SKM-1 treated with dmso at 0.1 percent for 144 hours (cell line): ENCODE measurements around the gene RAB3D.
"Not testable (repeated sequence)": the region's sequence is repeated elsewhere in the genome, so short reads cannot be mapped to it uniquely, and the experiment has no call there.

Source experiments
- DNase-seq: peaks from one replicate; lab custom pipeline; 2025; ENCODE audit not compliant: unreplicated experiment; lab: John Stamatoyannopoulos, UW

RAB3D gene, protein sequence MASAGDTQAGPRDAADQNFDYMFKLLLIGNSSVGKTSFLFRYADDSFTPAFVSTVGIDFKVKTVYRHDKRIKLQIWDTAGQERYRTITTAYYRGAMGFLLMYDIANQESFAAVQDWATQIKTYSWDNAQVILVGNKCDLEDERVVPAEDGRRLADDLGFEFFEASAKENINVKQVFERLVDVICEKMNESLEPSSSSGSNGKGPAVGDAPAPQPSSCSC

DNA sequence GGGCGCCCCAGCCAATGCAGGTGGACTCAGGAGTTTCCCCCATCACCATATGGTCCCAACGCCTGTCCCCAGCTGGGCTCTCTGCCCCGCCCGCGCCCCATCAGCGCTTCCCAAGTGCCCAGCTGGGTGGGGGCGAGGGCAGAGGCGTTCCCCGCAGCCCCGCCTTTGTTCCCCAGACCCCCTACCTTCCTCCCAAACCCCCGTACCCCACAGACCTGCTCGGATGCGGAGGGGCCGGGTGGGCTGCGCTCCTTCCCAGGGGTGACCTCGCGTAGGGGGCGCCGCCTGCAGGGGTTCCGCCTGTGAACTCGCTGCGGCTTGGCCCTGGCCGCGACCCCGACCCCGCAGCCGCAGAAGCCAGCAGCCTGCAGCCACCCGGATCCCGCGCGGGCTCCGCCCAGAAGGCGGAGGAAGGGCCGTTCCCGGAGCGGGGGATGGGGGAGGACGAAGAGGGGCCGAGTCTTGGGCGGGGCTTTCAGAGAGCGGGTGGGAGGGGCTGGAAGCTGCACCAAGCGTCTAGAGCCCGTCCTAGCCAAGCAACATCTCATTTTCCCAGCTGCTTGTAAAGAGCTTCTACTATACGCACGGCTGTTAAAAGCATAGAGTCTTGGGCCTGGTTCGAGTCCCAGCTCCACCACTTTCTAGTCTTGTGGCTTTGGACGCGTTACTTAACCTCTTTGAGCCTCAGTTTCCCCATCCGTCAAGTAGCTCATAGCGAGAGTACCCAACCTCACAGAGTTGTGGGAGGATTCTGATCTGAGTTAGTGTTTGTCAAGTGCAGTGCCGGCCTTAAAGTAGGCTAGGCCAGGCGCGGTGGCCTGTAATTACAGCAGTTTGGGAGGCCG is at the start of gene RAB3D:
RAB3D (minus strand) TSS at position 404 of the 845 bp plus-strand sequence. CDS start 2,258 bp downstream, outside the sequence.
- DNase-seq: peak; percentile 43

DNA sequence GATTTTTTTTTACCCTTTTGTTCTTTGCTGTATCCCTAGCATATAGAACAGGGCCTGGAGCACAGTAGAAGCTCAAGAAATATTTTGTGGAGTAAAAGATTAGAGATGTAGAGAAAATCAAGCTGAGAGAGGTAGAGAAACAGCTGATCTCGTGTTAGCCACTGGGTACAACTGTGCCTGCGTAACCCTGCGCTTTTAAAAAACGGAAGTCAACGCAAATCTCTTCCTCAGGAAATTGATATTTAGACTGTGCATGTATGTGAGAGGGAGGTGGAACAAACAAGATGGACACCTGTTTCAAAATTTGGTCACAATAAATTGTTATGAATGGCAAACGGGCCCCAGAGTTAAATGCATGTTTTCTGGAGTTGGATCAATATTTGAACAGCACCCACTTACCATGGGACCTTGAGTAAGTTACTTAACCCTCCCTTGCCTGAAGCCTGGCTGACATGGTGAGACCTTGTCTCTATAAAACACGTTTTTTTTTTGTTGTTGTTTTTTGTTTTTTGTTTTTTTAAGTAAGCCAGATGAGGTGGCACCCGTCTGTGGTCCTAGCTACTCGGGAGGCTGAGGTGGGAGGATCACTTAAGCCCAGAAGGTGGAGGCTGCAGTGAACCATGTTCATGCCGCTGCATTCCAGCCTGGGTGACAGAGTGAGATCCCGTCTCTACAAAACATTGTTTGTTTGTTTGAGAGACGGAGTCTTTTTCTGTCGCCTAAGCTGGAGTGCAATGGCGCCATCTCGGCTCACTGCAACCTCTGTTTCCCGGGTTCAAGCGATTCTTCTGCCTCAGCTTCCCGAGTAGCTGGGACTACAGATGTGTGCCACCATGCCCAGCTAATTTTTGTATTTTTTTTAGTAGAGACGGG is 47.9 kb upstream of the RAB3D start:
- no peak for DNase-seq

DNA sequence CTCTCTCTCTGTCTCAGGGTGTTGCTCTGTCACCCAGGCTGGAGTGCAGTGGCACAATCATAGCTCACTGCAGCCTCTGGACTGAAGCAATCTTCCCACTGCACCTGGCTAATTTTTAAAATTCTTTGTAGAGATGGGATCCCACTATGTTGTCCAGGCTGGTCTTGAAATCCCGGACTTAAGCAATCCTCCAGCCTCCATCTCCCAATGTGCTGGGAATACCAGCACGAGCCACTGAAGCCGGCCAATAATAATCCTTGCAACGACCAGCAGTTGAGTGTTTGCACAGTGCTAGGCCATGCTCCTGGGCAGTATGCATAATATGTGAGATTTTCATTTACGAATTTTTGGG is 45.3 kb upstream of the RAB3D start:
- no peak for DNase-seq

GRCh38 chr19:11383706-11384048 is 44.2 kb upstream of the RAB3D start:
- DNase-seq: no peak

DNA sequence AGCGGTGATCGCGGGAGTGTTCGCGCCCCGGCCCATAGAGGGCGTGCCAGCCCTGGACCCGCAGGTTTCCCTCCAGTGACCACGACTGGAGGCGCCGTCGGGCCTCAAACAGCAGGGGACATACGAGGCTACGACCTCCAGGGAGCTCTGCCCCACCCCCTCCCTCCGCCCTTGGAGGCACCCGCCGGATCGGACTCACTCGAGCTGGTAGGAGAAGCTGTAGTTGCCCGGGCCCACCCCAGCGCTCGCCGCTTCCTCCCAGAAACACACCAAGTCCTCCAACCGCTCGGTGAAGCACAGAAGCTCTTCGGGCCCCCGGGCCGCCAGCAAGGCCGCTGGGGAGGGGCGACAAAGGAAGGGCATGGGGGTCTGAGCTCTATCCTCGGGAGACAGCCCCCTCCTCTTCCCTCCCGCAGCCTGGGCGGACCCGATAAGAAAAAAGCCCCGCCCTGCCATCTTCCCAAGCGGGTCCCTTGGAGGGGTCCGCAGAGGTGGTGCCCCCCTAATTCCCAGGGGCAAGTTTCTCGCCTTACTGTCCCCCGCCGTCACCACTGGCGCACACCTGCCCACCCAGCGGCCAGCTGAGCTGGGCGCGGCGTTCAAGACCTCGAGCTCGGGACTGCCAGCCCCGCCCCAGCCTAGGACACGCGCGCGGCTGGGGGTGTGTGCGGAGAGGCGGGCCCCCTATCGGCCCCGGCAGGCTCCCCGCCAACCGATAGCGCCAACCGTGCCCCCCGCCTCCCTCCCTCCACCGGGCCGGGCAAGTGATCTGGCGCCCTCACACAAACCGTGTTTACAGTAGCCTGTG is 43.6 kb upstream of the RAB3D start:
- no peak for DNase-seq

- peak; percentile 98 for DNase-seq
Measured at GRCh38 chr19:11380653-11381537, 41.4 kb upstream of the RAB3D start.

DNA sequence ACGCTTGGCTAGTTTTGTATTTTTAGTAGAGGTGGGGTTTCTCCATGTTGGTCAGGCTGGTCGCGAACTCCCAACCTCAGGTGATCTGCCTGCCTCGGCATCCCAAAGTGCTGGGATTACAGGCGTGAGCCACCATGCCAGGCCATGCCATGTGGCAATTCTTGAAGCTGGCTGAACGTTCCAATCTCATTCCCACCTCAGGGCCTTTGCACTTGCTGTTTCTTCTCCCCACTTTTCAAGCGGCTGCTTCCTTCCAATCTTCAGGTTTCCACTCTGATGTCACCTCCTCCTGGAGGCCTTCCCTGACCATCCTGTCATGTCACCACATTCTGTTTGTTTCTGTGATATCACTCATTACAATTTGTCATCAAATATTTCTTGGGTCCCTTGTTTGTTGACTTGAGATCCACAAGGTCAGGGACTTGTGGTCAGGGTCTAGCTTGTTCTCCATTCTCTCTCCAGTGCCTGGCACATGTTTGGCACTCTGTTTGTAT is 40.4 kb upstream of the RAB3D start:
- DNase-seq: no peak

GRCh38 chr19:11379269-11379845 is 39.9 kb upstream of the RAB3D start:
- DNase-seq: not testable (repeated sequence)

DNA sequence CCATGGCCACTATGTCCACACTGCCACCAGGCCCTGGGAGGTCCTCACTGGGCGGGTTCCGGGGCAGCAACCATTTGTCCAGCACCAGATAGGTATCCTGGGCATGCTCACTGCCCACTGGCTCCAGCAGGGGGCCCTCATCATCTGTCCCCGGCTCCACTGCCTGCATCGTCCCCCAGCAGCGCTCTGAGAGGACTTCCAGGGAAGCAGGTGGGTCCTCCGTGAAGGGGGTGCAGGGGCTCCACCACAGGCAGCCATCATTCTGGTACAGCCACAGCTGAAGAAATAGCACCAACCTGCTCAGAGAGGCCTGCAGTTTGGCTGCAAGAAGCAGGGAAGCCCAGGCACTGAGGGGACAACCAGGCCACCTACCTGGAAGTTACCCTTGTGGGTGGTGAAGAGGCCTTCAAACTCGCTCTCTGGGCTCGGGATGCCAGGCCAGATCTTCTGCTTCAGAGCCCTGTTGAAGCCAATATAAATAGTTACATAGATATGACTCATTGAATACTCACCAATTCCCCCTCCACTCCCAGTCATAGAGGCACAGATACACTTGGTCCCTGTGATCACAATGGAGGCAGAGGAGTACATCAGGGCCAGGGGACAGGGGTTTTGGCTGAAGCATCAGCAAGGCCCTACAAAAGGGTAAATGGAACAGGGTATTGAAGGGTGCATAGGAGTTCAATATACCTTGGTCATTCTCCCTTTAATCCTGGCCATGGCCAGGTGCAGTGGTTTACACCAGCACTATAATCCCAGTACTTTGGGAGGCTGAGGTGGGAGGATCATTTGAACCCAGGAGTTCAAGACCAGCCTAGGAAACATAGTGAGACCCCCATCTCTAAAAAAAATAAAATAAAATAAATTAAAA is 39.1 kb upstream of the RAB3D start:
- no peak for DNase-seq

GRCh38 chr19:11377756-11378155 is 38.3 kb upstream of the RAB3D start:
- no peak for DNase-seq

- DNase-seq: peak; percentile 30
Measured at GRCh38 chr19:11377237-11377636, 37.8 kb upstream of the RAB3D start.

GRCh38 chr19:11375143-11375948 is 35.9 kb upstream of the RAB3D start:
- peak; percentile 37 for DNase-seq

DNA sequence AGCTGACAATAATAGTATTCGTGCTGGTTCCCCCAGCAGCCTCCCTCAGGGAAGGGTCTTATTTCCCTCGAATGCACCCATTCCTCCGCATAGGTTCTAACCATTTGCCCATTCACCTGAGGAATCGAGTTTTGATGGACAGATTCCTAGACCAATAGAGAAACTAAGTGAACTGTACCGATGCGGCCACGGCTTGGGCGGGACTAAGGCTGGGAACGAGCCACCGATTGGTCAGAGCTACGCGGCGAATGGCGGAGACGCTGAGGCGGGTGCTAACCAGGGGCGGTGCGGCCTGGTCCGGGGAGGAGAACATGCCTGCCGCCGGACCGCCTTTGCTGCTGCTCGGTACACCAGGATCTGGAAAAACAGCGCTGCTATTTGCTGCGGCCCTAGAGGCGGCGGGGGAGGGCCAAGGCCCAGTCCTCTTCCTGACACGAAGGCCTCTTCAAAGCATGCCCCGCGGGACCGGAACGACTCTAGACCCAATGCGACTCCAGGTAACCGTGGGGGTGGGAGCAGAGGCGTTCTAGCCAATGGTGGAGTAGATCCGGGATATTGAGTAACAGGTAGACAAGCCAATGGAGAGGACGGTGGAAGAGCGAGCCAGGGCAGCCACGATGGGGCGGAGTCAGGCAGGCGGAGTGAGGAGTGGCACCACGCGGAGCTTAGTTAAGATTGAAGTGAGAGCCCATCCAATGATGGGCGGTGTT is 35.1 kb upstream of the RAB3D start, which contains the start of gene SWSAP1:
SWSAP1 (plus strand) TSS at position 234 of the 710 bp plus-strand sequence; CDS start at position 249, 15 bp downstream.
- peak; percentile 100 for DNase-seq

DNA sequence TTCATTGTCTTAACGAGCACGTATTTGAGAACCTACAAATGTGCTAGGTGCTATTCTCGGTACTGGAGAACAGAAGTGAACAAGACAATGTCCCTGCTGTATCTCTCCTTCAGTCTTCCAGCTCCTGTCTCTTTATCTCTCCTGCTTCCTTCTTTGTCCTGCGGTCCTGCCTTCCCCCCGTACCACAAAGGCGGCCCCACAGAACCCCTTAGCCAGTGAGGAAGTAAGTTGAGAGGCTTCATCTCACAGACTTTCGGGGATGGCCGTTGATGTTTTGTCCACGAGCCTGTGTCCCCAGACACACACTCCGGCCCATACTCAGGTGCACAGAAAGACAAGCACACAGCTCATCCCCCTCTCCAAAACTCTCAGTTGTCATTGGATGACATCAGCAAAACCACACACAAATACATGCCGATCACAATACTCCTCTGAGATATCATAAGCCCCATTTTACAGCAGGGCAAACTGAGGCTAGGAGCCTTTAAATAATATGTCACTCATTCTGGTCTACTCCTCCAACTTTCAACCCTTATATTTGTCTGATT is 34.5 kb upstream of the RAB3D start:
- DNase-seq: peak; percentile 38

GRCh38 chr19:11373166-11373884 is 33.9 kb upstream of the RAB3D start:
- no peak for DNase-seq

- no peak for DNase-seq
Measured at GRCh38 chr19:11370744-11371143, 31.3 kb upstream of the RAB3D start.
